ENCODE measurements around the gene CRYZL1. TPM values are rescaled to one million over a fixed set of nuclear protein-coding genes. Genes with fewer than 3 reads are reported as not detected.
A peak's percentile ranks its signal among the peaks of the same experiment; 100 is the strongest.

Gene CRYZL1
- total RNA-seq, 1 experiment from 2014 or later = 13.5 TPM

- no peak for DNase-seq
- no peaks in the 10 kb centered on the region for H3K23me2 ChIP-seq (ENCODE audit: insufficient read length, low read depth, low read length, poor library complexity, severe bottlenecking)
- H3K4ac ChIP-seq (ENCODE audit: low read depth, low read length) = no peak overlapping the region
- peaks cover 29% of the 10 kb centered on the region; the same call in 1 of the 2 replicates for H3K79me2 ChIP-seq (ENCODE audit: insufficient read depth, low read length)
- H2AK5ac ChIP-seq (ENCODE audit: insufficient read length, low read length) = no peak overlapping the region
- no CpG with 5 or more reads among the region's 4 CpGs for WGBS (ENCODE audit: extremely low coverage, insufficient read length, low lambda C conversion rate)
- no peak overlapping the region for H3K9ac ChIP-seq (ENCODE audit: extremely low read depth, insufficient read length, low read length)
- no peak overlapping the region for H2AFZ ChIP-seq (ENCODE audit: low read length)
- peaks cover 3% of the 10 kb centered on the region for H4K20me1 ChIP-seq (ENCODE audit: control insufficient read depth, insufficient read depth, insufficient read length)
- no peak overlapping the region for H3K23ac ChIP-seq (ENCODE audit: insufficient read length, low read depth, low read length)
- no peak overlapping the region for H3K27ac ChIP-seq (ENCODE audit: insufficient read length, low read depth, low read length)
- peaks cover 21% of the 10 kb centered on the region for H3K79me1 ChIP-seq (ENCODE audit: insufficient read depth, low read depth, low read length, poor library complexity, severe bottlenecking)
- H3K27me3 ChIP-seq (ENCODE audit: insufficient read depth, low read length) = no peaks in the 10 kb centered on the region
- H3T11ph ChIP-seq (ENCODE audit: low read length) = no peak overlapping the region
- no peak overlapping the region for H3K18ac ChIP-seq (ENCODE audit: insufficient read length, low read depth, low read length)
- H3K14ac ChIP-seq (ENCODE audit: insufficient read depth, low read length) = no peak overlapping the region
- no peak overlapping the region for H3K56ac ChIP-seq (ENCODE audit: insufficient read length, low read depth, low read length)
- TF ChIP-seq, protein P1, sequence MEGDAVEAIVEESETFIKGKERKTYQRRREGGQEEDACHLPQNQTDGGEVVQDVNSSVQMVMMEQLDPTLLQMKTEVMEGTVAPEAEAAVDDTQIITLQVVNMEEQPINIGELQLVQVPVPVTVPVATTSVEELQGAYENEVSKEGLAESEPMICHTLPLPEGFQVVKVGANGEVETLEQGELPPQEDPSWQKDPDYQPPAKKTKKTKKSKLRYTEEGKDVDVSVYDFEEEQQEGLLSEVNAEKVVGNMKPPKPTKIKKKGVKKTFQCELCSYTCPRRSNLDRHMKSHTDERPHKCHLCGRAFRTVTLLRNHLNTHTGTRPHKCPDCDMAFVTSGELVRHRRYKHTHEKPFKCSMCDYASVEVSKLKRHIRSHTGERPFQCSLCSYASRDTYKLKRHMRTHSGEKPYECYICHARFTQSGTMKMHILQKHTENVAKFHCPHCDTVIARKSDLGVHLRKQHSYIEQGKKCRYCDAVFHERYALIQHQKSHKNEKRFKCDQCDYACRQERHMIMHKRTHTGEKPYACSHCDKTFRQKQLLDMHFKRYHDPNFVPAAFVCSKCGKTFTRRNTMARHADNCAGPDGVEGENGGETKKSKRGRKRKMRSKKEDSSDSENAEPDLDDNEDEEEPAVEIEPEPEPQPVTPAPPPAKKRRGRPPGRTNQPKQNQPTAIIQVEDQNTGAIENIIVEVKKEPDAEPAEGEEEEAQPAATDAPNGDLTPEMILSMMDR (conservative IDR thresholded peaks at IDR 0.05) = no peak
- H3K36me3 Mint-ChIP-seq (ENCODE audit: insufficient read depth in 1 of 3, low read depth in 3 of 3) = peaks cover 0 to 5% (median 2%) of the 10 kb centered on the region in 3 experiments; a peak in 1 of 7 replicates
- no peak overlapping the region for H2BK5ac ChIP-seq (ENCODE audit: insufficient read length, low read length)
- no peak overlapping the region for H4K5ac ChIP-seq (ENCODE audit: insufficient read length, low read depth, low read length)
- H3K9me3 Mint-ChIP-seq = no peaks in the 10 kb centered on the region
- H3K27me3 Mint-ChIP-seq (ENCODE audit: low read depth) = no peaks in the 10 kb centered on the region
- no peak overlapping the region for H2BK15ac ChIP-seq (ENCODE audit: low read depth, low read length)
- no peak overlapping the region for H4K91ac ChIP-seq (ENCODE audit: insufficient read length, low read depth, low read length)
- no peak overlapping the region for H3K4me2 ChIP-seq (ENCODE audit: insufficient read depth, insufficient read length, low read length)
- peak overlapping the region in 2 of 3 experiments; percentile 46 to 66; a peak in 3 of 7 replicates for H3K27ac Mint-ChIP-seq
- H2BK12ac ChIP-seq (ENCODE audit: insufficient read length, low read depth, low read length) = no peak overlapping the region
- H3K4me1 Mint-ChIP-seq = peaks cover 42% of the 10 kb centered on the region in 2 experiments
- no peak overlapping the region for H3K4me3 Mint-ChIP-seq
- H2BK120ac ChIP-seq (ENCODE audit: low read depth, low read length, poor library complexity, severe bottlenecking) = no peak overlapping the region
- H2BK20ac ChIP-seq (ENCODE audit: low read depth, low read length, poor library complexity, severe bottlenecking) = no peak overlapping the region
- H3K9me3 ChIP-seq (ENCODE audit: control insufficient read depth, low read depth, low read length) = no peaks in the 10 kb centered on the region
- H3K4me1 ChIP-seq (ENCODE audit: insufficient read depth, low read length) = no peaks in the 10 kb centered on the region
- H4K8ac ChIP-seq (replicated peaks; ENCODE audit: insufficient read length, low read depth, low read length) = no peak overlapping the region
Observed at GRCh38 chr21:33668180-33668579, 26.6 kb upstream of the CRYZL1 start.
